Measurements from ENCODE around the gene GPD2. TPM values are rescaled to one million over a fixed set of nuclear protein-coding genes. Genes with fewer than 3 reads are reported as not detected.

Gene GPD2
- polyA plus RNA-seq, 1 experiment, result 20.7 TPM

- POLR2A ChIA-PET, result no interaction called here
- Histone ChIP-seq H3K4me3 (ENCODE audit: low read depth, low read length) (no peak overlapping the region), H3K9me3 (ENCODE audit: control insufficient read depth, insufficient read depth, low read length) (no peaks in the 10 kb centered on the region), H3K27ac (ENCODE audit: low read depth, low read length) (no peak overlapping the region), H3K27me3 (ENCODE audit: control insufficient read depth, insufficient read depth, low read length) (no peaks in the 10 kb centered on the region)
- CTCF ChIA-PET, result no interaction called here
- DNase-seq (ENCODE audit: low read depth, low spot score), result no peak
- TF ChIP-seq CTCF (IDR thresholded peaks at IDR 0.05; ENCODE audit: low read depth, low read length), result no peak
Observed at GRCh38 chr2:156635646-156636045, 199.5 kb downstream of the GPD2 start.

Other genes with a start within 250 kb of the GPD2 start
- gene NR4A2, start 103.7 kb upstream of the GPD2 start, polyA plus RNA-seq (2011; rRNA removed), result 0.93 and 1.0 TPM in 2 replicates

All from AG04450 (cell line).